GM12878 (cell line): Measurements from ENCODE around the gene RCAN1. TPM values are rescaled to one million over a fixed set of nuclear protein-coding genes. Genes with fewer than 3 reads are reported as not detected.

ENCODE experiments used
- ATAC-seq: fragments of 200-7000 bp; cut with Tn5 transposase; 3 replicates; pipeline ENCODE4 v1.9.1; 2020; ENCODE audit warnings: mild to moderate bottlenecking, moderate library complexity
- BruUV-seq: library from RNA; stranded (reverse); fragments of 400-500 nt; replicated peaks from 2 replicates; lab custom pipeline; 2021; lab: Mats Ljungman, UMichigan
- CTCF ChIA-PET: fragments of 300-600 bp; sonication (Branson Sonifier 250); formaldehyde crosslinking; extraction: SDS; loops from one replicate; lab custom pipeline; 2021; ENCODE audit warnings: inconsistent platforms; lab: Yijun Ruan, JAX
- POLR2A ChIA-PET: fragments of 350-600 bp; formaldehyde crosslinking; extraction: SDS; loops from one replicate; lab custom pipeline; 2021; ENCODE audit warnings: inconsistent platforms; lab: Charles Lee
- RAD21 ChIA-PET: fragments of 300-600 bp; sonication (Branson Sonifier 250); formaldehyde crosslinking; loops from one replicate; lab custom pipeline; 2023; ENCODE audit warnings: antibody characterized with exemption; ENCODE audit not compliant: unreplicated experiment; lab: Charles Lee
- SMC1A ChIA-PET: fragments of 300-600 bp; sonication (Branson Sonifier 250); formaldehyde crosslinking; loops from one replicate; lab custom pipeline; 2023; ENCODE audit not compliant: unreplicated experiment, uncharacterized antibody; lab: Charles Lee
- DNase-seq: peaks from one replicate; pipeline ENCODE4 v3.0.0-alpha.2; 2011; ENCODE audit warnings: low read depth, low spot score
- FAIRE-seq: peaks from 3 replicates; lab custom pipeline; 2011; peaks lifted over from hg19 to GRCh38; lab: Jason Lieb, UNC
- H2AFZ ChIP-seq: 2 replicates; pipeline ENCODE4 v1.6.0; 2011; ENCODE audit warnings: low read depth, low read length, control low read depth; ENCODE audit not compliant: control insufficient read depth
- H3K27ac ChIP-seq: 2 replicates; pipeline ENCODE4 v1.5.1; 2011; ENCODE audit warnings: control low read depth; ENCODE audit not compliant: control insufficient read depth, insufficient read depth
- H3K27me3 ChIP-seq, 2 experiments: replicated peaks in 1 of 2; 2 replicates each; pipeline versions ENCODE4 v1.6.0 to v1.6.1; 2011; ENCODE audit warnings: low read length in 1 of 2; ENCODE audit not compliant: control insufficient read depth in 2 of 2, insufficient read depth in 2 of 2
- H3K36me3 ChIP-seq, 2 experiments: 2 replicates each; pipeline ENCODE4 v1.5.1; 2011; ENCODE audit warnings: low read length in 1 of 2; ENCODE audit not compliant: control insufficient read depth in 2 of 2, insufficient read depth in 2 of 2
- H3K4me1 ChIP-seq: 2 replicates; pipeline ENCODE4 v1.6.1; 2011; ENCODE audit warnings: mild to moderate bottlenecking, low read length, moderate library complexity, mixed read lengths; ENCODE audit not compliant: control insufficient read depth, insufficient read depth
- H3K4me2 ChIP-seq: 2 replicates; pipeline ENCODE4 v1.6.0; 2011; ENCODE audit warnings: control low read depth; ENCODE audit not compliant: control insufficient read depth, insufficient read depth
- H3K4me3 ChIP-seq: fragments of 200-600 bp; sonication (generic); 2 replicates; pipeline ENCODE4 v1.5.1; 2016
- H3K79me2 ChIP-seq: 2 replicates; pipeline ENCODE4 v1.6.0; 2011; ENCODE audit warnings: low read length; ENCODE audit not compliant: control insufficient read depth, insufficient read depth
- H3K9ac ChIP-seq: 2 replicates; pipeline ENCODE4 v1.8.0; 2011; ENCODE audit warnings: low read length, control low read depth, mixed read lengths; ENCODE audit not compliant: control insufficient read depth, insufficient read depth
- H3K9me3 ChIP-seq: replicated peaks from 3 replicates; pipeline ENCODE4 v1.5.1; 2011; ENCODE audit warnings: mild to moderate bottlenecking, low read length; ENCODE audit not compliant: control insufficient read depth, insufficient read depth
- H4K20me1 ChIP-seq: 2 replicates; pipeline ENCODE4 v1.6.0; 2011; ENCODE audit not compliant: control insufficient read depth, insufficient read depth
- BACH1 ChIP-seq: fragments of 450-650 bp; IDR thresholded peaks from 2 replicates; pipeline ENCODE4 v1.6.1; 2017; ENCODE audit warnings: mild to moderate bottlenecking, borderline replicate concordance
- BHLHE40 ChIP-seq, 2 experiments: fragments of 450-650 bp in 1 of 2; IDR thresholded peaks; 2 replicates each; pipeline ENCODE4 v1.6.1; 2011 to 2017; ENCODE audit warnings: low read depth in 2 of 2, borderline replicate concordance in 1 of 2, improper control_type of control experiment in 1 of 2, low read length in 1 of 2, mild to moderate bottlenecking in 1 of 2
- CBX5 ChIP-seq: sonication (generic); IDR thresholded peaks from 2 replicates; pipeline ENCODE4 v1.6.1; 2016; ENCODE audit warnings: low read depth, moderate library complexity, mild to moderate bottlenecking, inconsistent platforms
- CHD1 ChIP-seq: IDR thresholded peaks from 2 replicates; pipeline ENCODE4 v1.6.1; 2012; ENCODE audit warnings: low read depth, low read length, improper control_type of control experiment
- CHD4 ChIP-seq: fragments of 200-600 bp; sonication (generic); IDR thresholded peaks from 2 replicates; pipeline ENCODE4 v1.6.1; 2016; ENCODE audit warnings: mild to moderate bottlenecking
- FOXK2 ChIP-seq: fragments of 450-650 bp; IDR thresholded peaks from 2 replicates; pipeline ENCODE4 v1.6.1; 2017; ENCODE audit warnings: mild to moderate bottlenecking, moderate library complexity
- MTA2 ChIP-seq: fragments of 450-650 bp; IDR thresholded peaks from 2 replicates; pipeline ENCODE4 v1.6.1; 2016; ENCODE audit warnings: low read depth, mild to moderate bottlenecking, moderate library complexity
- MXI1 ChIP-seq: fragments of 150-350 bp; IDR thresholded peaks from 2 replicates; pipeline ENCODE4 v1.6.1; 2011; ENCODE audit warnings: low read depth, mild to moderate bottlenecking, inconsistent platforms, low read length, improper control_type of control experiment
- POLR2AphosphoS5 ChIP-seq: IDR thresholded peaks from 2 replicates; pipeline ENCODE4 v1.6.1; 2011; ENCODE audit warnings: mild to moderate bottlenecking, low read length, inconsistent platforms
- POU2F2 ChIP-seq: IDR thresholded peaks from 3 replicates; pipeline ENCODE4 v1.6.1; 2011; ENCODE audit warnings: low read depth, mild to moderate bottlenecking, low read length, borderline replicate concordance
- RB1 ChIP-seq: fragments of 450-650 bp; formaldehyde crosslinking; IDR thresholded peaks from 2 replicates; pipeline ENCODE4 v1.6.1; 2017; ENCODE audit warnings: mild to moderate bottlenecking, borderline replicate concordance
- RCOR1 ChIP-seq: conservative IDR thresholded peaks from 2 replicates; pipeline ENCODE4 v1.6.1; 2012; ENCODE audit warnings: low read depth, low read length, improper control_type of control experiment
- WGBS: methylation state at CpG from one replicate; pipeline ENCODE4 v1.1.6; 2016; ENCODE audit warnings: low lambda C conversion rate; ENCODE audit not compliant: insufficient replicate concordance, insufficient coverage; ENCODE audit errors: missing lambda C conversion rate; 5-methylcytosine and 5-hydroxymethylcytosine counted together
- in situ Hi-C: fragments of 300-500 bp; cut with MboI; formaldehyde crosslinking; loops from 9 replicates; pipeline ENCODE4 v1.14.3; 2018; ENCODE audit warnings: mixed read lengths
- intact Hi-C: fragments of 100-400 bp; cut with micrococcal nuclease; formaldehyde crosslinking; loops from one replicate; pipeline ENCODE4 v1.14.2; 2022; ENCODE audit not compliant: unreplicated experiment
- polyA plus RNA-seq, 11 experiments: library from polyadenylated mRNA; depleted of rRNA in 4 of 11; unstranded in 6 of 11; stranded (reverse) in 5 of 11; fragments of >200 nt; fragmentation: Nextera tagmentation in 4 of 11; fragmentation: Illumina TruSeq in 1 of 11; extraction: Ambion mirVana in 4 of 11; extraction: Trizol in 1 of 11; gene quantifications; 1 replicate in 1 of 11; 2 replicates in 10 of 11; pipeline versions ENCODE4 v1.2.1 to v1.2.3, GENCODE V29; 2011 to 2016; ENCODE audit warnings: inconsistent platforms in 2 of 11, missing spikeins in 2 of 11, low read depth in 1 of 11
- total RNA-seq, 4 experiments: library from RNA; depleted of rRNA in 3 of 4; stranded (reverse); fragments of >200 nt in 3 of 4; fragmentation: Illumina TruSeq in 1 of 4; extraction: Trizol in 1 of 4; gene quantifications; 2 replicates each; pipeline versions ENCODE4 v1.2.1 to v1.2.3, GENCODE V29; 2013 to 2021
- TF ChIP-seq, protein P1 (sequence below): fragments of 450-650 bp; conservative IDR thresholded peaks from 2 replicates; pipeline ENCODE4 v1.6.1; 2017; ENCODE audit warnings: mild to moderate bottlenecking, moderate library complexity
- TF ChIP-seq, protein P2 (sequence below): fragments of 450-650 bp; IDR thresholded peaks from 2 replicates; pipeline ENCODE4 v1.6.1; 2017; ENCODE audit warnings: antibody characterized with exemption, mild to moderate bottlenecking, moderate library complexity
- TF ChIP-seq, protein P3 (sequence below): IDR thresholded peaks from 2 replicates; pipeline ENCODE4 v1.6.1; 2011; ENCODE audit warnings: mild to moderate bottlenecking, low read depth, low read length, moderate library complexity; ENCODE audit not compliant: insufficient replicate concordance

The RCAN1 gene
- total and polyA plus RNA-seq, 10 of the 15 experiments (the other 5 are each of a cell fraction or from before 2014, with no cell fraction given), result 2.8 to 12.9 (median 10.5) TPM

DNA sequence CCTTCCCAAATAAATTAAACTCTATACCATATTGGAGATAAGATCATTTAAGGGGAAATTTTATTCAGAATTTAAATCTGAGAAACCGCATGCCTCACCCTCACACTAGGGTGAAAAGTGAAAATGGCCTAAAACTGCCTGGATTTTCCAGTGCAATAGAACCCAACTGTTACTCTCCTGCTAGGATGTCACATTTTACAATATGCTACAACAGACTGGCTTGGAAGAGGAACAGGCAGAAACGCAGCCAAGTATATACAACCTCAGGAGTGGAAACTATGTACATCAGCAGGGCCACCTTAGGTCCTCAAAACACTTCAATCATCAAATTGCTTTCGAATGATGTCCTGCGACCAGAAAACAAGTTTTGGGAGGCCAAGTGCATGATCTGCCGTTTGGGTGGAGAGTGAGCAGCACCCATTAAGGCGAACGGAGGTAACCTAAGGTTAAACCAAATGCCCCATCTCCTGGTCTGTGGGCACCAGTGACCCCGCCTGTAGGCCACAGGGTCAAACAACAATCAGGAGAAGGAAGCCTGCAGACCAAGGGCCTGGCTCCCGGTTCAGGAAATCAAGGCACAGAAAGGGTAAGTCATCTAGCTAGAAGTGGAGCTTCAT is 4.9 kb downstream of the RCAN1 start:
- ChIA-PET CTCF (interaction anchor here (0.6 to 4.1 kb wide), 7 partner anchors 10 to 99 kb away, joined by 3 to 20 read pairs (median 4); no protein-coding TSS in a partner anchor), POLR2A (interaction anchor here (1.1 kb wide), 1 partner anchor 12 kb away, joined by 3 read pairs; no protein-coding TSS in a partner anchor), SMC1A (interaction anchor here (0.6 to 4.8 kb wide), 6 partner anchors 9 to 247 kb away, joined by 3 to 24 read pairs (median 4); no protein-coding TSS in a partner anchor), RAD21 (interaction anchor here (1.7 kb wide), 1 partner anchor 21 kb away, joined by 4 read pairs; no protein-coding TSS in a partner anchor)
- no peaks in the 10 kb centered on the region; the same call in 1 of the 2 replicates for H3K79me2 ChIP-seq
- H3K4me2 ChIP-seq, result no peak overlapping the region
- DNase-seq (no peak), FAIRE-seq (no peak), ATAC-seq (no peak)
- in situ Hi-C loops (no loop called here), intact Hi-C loops (loop anchor here (5.0 kb wide), 1 partner anchor 33 kb away; no protein-coding TSS in a partner anchor)
- TF ChIP-seq, protein P1, sequence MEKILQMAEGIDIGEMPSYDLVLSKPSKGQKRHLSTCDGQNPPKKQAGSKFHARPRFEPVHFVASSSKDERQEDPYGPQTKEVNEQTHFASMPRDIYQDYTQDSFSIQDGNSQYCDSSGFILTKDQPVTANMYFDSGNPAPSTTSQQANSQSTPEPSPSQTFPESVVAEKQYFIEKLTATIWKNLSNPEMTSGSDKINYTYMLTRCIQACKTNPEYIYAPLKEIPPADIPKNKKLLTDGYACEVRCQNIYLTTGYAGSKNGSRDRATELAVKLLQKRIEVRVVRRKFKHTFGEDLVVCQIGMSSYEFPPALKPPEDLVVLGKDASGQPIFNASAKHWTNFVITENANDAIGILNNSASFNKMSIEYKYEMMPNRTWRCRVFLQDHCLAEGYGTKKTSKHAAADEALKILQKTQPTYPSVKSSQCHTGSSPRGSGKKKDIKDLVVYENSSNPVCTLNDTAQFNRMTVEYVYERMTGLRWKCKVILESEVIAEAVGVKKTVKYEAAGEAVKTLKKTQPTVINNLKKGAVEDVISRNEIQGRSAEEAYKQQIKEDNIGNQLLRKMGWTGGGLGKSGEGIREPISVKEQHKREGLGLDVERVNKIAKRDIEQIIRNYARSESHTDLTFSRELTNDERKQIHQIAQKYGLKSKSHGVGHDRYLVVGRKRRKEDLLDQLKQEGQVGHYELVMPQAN, result no peak
- TF ChIP-seq, protein P2, sequence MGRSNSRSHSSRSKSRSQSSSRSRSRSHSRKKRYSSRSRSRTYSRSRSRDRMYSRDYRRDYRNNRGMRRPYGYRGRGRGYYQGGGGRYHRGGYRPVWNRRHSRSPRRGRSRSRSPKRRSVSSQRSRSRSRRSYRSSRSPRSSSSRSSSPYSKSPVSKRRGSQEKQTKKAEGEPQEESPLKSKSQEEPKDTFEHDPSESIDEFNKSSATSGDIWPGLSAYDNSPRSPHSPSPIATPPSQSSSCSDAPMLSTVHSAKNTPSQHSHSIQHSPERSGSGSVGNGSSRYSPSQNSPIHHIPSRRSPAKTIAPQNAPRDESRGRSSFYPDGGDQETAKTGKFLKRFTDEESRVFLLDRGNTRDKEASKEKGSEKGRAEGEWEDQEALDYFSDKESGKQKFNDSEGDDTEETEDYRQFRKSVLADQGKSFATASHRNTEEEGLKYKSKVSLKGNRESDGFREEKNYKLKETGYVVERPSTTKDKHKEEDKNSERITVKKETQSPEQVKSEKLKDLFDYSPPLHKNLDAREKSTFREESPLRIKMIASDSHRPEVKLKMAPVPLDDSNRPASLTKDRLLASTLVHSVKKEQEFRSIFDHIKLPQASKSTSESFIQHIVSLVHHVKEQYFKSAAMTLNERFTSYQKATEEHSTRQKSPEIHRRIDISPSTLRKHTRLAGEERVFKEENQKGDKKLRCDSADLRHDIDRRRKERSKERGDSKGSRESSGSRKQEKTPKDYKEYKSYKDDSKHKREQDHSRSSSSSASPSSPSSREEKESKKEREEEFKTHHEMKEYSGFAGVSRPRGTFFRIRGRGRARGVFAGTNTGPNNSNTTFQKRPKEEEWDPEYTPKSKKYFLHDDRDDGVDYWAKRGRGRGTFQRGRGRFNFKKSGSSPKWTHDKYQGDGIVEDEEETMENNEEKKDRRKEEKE, result no peak
- TF ChIP-seq CBX5 (no peak), MXI1 (no peak), FOXK2 (no peak), POLR2AphosphoS5 (no peak), CHD1 (no peak), POU2F2 (no peak), RCOR1 (no peak), BACH1 (no peak), BHLHE40 (IDR thresholded peaks at IDR 0.05; ENCODE audit: borderline replicate concordance in 1 of 2, low read depth in 2 of 2, low read length in 1 of 2) (no peak), RB1 (no peak), CHD4 (no peak), MTA2 (no peak)
- TF ChIP-seq, protein P3, sequence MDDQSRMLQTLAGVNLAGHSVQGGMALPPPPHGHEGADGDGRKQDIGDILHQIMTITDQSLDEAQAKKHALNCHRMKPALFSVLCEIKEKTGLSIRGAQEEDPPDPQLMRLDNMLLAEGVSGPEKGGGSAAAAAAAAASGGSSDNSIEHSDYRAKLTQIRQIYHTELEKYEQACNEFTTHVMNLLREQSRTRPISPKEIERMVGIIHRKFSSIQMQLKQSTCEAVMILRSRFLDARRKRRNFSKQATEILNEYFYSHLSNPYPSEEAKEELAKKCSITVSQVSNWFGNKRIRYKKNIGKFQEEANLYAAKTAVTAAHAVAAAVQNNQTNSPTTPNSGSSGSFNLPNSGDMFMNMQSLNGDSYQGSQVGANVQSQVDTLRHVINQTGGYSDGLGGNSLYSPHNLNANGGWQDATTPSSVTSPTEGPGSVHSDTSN, result no peak
- 84% methylated on average over 9 of the region's 9 CpGs for WGBS
- no TSS peak for BruUV-seq
- H4K20me1 ChIP-seq, result no peaks in the 10 kb centered on the region
- H2AFZ ChIP-seq, result no peak overlapping the region
- H3K9ac ChIP-seq, result no peak overlapping the region
- no peaks in the 10 kb centered on the region for H3K36me3 ChIP-seq
- H3K27me3 ChIP-seq, result no peaks in the 10 kb centered on the region
- no peak overlapping the region for H3K4me3 ChIP-seq
- no peak overlapping the region for H3K27ac ChIP-seq
- H3K9me3 ChIP-seq, result no peaks in the 10 kb centered on the region
- H3K4me1 ChIP-seq, result peaks cover 6% of the 10 kb centered on the region; the same call in 1 of the 2 replicates
